Testis (tissue), 3 donors: ENCODE measurements around the gene HNF1B. TPM values are rescaled to one million over a fixed set of nuclear protein-coding genes. Genes with fewer than 3 reads are reported as not detected.

ENCODE experiments used
- DNase-seq: peaks from one replicate; pipeline ENCODE4 v3.0.0-alpha.2; 2019
- H3K27ac ChIP-seq, 2 donors: fragments of 200-600 bp; sonication (generic); one replicate each; pipeline ENCODE4 v1.5.1; 2019
- H3K27me3 ChIP-seq: fragments of 200-600 bp; sonication (generic); one replicate; pipeline ENCODE4 v1.5.1; 2019
- H3K36me3 ChIP-seq: fragments of 200-600 bp; sonication (generic); one replicate; pipeline ENCODE4 v1.5.1; 2017; ENCODE audit warnings: low read depth; ENCODE audit errors: missing control alignments
- H3K4me1 ChIP-seq: fragments of 200-600 bp; sonication (generic); one replicate; pipeline ENCODE4 v1.5.1; 2019
- H3K4me3 ChIP-seq, 2 donors: fragments of 200-600 bp; sonication (generic); one replicate each; pipeline ENCODE4 v1.5.1; 2017 to 2019
- H3K9me3 ChIP-seq: fragments of 200-600 bp; sonication (generic); one replicate; pipeline ENCODE4 v1.5.1; 2017
- POLR2A ChIP-seq: fragments of 450-650 bp; IDR thresholded peaks from one replicate; pipeline ENCODE4 v1.6.1; 2017; ENCODE audit warnings: antibody characterized with exemption, mild to moderate bottlenecking, moderate library complexity
- WGBS, 2 donors: methylation state at CpG; one replicate each; pipeline ENCODE4 v1.1.5; 2018; 5-methylcytosine and 5-hydroxymethylcytosine counted together
- intact Hi-C: fragments of 100-400 bp; cut with DNase I; formaldehyde crosslinking; loops from one replicate; pipeline ENCODE4 v1.15.1; 2023; ENCODE audit warnings: low total_unique reads
- polyA plus RNA-seq: library from polyadenylated mRNA; stranded (reverse); fragments of 350-450 nt; fragmentation: Illumina TruSeq; extraction: RNeasy Lipid Tissue Mini Kit (QIAGEN cat#74804); gene quantifications from one replicate; pipeline ENCODE4 v1.2.3, GENCODE V29; 2014; ENCODE audit warnings: low read depth, low replicate concordance; ENCODE audit not compliant: insufficient read depth
- total RNA-seq, 2 donors: library from RNA; depleted of rRNA; stranded (reverse); fragments of >200 nt; gene quantifications; one replicate each; pipeline ENCODE4 v1.2.3, GENCODE V29; 2016
- TF ChIP-seq, protein P1 (sequence below), 3 experiments: fragments of 450-650 bp in 2 of 3; fragments of 200-600 bp in 1 of 3; sonication (generic) in 1 of 3; IDR thresholded peaks; one replicate each; pipeline ENCODE4 v1.5.1; 2016 to 2019; ENCODE audit warnings: antibody characterized with exemption in 3 of 3, mild to moderate bottlenecking in 2 of 3, moderate library complexity in 1 of 3

The HNF1B gene
- total and polyA plus RNA-seq, 3 donors from 2014 or later: 2.9 to 6.3 (median 3.2) TPM

DNA sequence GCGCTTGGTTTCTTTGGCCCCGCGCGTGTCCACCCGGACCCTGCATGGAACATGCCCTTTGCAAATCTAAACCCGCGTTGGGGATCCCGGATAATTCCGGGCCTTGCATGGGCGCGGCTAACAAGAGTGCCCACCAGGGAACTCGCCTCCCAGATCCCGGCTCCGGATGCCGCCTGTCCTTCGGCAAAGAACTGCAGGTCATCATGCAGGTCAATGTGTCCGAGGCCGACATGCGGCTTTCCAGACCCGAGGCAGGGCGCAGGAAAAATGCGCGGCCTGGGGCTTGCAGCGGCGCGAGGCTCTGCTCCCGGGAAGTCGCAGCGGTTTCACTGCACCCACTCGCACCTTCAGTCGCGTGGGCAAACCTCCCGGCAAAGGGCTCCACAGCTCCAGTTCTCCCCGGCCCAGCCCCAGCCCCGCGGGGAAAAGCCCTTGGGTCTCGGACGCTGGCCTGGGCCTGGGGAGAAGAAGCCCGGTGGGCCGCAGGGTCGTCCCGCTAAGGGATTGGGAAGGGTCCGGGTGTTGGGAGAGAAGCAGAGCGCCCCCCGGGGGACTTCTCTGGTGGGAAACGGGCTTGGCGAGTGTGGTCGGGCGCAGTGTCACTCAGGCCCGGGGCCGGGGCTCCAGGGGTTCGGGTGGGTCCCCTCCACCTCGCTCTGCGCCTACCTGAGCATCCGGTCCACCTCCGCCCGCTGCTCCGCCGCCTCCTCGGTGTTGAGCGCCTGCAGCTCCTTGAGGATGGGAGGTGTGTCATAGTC lies 805 bp downstream of the HNF1B start:
- DNase-seq: no peak
- TF ChIP-seq, protein P1, sequence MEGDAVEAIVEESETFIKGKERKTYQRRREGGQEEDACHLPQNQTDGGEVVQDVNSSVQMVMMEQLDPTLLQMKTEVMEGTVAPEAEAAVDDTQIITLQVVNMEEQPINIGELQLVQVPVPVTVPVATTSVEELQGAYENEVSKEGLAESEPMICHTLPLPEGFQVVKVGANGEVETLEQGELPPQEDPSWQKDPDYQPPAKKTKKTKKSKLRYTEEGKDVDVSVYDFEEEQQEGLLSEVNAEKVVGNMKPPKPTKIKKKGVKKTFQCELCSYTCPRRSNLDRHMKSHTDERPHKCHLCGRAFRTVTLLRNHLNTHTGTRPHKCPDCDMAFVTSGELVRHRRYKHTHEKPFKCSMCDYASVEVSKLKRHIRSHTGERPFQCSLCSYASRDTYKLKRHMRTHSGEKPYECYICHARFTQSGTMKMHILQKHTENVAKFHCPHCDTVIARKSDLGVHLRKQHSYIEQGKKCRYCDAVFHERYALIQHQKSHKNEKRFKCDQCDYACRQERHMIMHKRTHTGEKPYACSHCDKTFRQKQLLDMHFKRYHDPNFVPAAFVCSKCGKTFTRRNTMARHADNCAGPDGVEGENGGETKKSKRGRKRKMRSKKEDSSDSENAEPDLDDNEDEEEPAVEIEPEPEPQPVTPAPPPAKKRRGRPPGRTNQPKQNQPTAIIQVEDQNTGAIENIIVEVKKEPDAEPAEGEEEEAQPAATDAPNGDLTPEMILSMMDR (IDR thresholded peaks at IDR 0.05): no peak
- no peak for TF ChIP-seq POLR2A
- intact Hi-C loops: no loop called here
- no peak overlapping the region for H3K27ac ChIP-seq
- peaks cover 18% of the 10 kb centered on the region for H3K4me1 ChIP-seq
- WGBS, 2 donors: 7% methylated on average over 39 of the region's 61 CpGs; no CpG with 5 or more reads in 1 of the 2 donors
- peak overlapping the region; percentile 40 for H3K4me3 ChIP-seq
- no peaks in the 10 kb centered on the region for H3K36me3 ChIP-seq
- H3K9me3 ChIP-seq: no peaks in the 10 kb centered on the region
- H3K27me3 ChIP-seq: peaks cover 6% of the 10 kb centered on the region

DNA sequence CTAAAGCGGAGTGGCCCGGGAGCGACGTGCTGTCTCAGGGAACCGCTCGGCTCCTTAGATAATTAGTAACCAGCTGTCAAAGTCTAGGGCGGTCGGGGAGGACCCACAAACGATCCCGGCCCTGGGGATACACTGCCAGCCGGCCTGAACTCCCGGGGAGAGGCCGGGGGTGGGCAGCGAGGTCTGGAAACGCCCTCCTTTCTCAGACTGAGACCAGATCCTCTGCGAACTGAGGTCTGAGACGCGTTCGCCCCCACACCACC lies 1.3 kb downstream of the HNF1B start:
- no peak for DNase-seq
- TF ChIP-seq POLR2A: no peak
- TF ChIP-seq, protein P1 (IDR thresholded peaks at IDR 0.05): no peak
- Histone ChIP-seq H3K27me3 (peaks cover 6% of the 10 kb centered on the region), H3K27ac (no peak overlapping the region), H3K4me1 (peaks cover 18% of the 10 kb centered on the region), H3K4me3 (peak overlapping the region; percentile 40), H3K36me3 (no peaks in the 10 kb centered on the region), H3K9me3 (no peaks in the 10 kb centered on the region)
- 1% methylated on average over 19 of the region's 19 CpGs; no CpG with 5 or more reads in 1 of the 2 donors for WGBS, 2 donors
- intact Hi-C loops: no loop called here

DNA sequence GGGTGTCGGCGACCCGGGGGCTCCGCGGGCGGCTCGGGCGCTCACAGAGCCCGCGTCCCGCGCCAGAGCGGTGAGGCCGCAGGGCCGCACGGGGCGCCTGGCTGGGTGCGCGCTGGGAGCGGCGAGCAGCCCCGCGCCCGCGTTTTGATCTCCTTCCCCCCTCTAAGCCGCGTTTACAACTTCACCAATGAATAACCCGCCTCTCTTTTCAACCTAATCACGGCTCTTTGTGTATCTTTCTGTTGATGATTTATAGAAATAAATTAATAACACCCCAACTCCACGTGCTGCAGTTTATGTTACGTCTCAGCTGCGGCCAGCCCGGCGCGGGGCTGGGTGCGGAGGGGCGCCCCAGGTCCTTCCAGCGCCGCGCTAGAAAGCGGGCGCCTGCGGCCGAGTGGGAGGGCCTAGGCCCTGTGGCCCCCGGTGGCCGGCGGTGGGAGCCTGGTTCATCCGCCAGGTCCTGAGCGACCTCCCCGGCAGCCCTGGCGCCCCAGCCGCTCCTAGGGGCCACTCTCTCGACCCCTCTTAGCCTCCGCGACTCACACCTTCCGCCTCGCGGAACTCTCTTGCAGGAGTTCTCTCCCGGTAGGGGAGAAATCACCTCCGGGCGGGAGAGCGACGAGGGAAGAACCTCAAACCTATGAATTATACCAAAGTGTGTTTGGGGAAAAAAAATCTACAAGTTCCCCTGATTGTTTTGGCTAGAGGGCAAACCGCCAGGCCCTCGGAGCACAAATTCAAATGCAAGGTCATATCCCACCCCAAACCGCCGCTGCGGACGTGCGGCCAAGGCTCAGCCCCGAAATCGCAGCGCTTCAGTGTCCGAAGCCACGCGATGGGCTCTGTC lies 1.9 kb downstream of the HNF1B start:
- Histone ChIP-seq H3K9me3 (no peaks in the 10 kb centered on the region), H3K27ac (no peak overlapping the region)

DNA sequence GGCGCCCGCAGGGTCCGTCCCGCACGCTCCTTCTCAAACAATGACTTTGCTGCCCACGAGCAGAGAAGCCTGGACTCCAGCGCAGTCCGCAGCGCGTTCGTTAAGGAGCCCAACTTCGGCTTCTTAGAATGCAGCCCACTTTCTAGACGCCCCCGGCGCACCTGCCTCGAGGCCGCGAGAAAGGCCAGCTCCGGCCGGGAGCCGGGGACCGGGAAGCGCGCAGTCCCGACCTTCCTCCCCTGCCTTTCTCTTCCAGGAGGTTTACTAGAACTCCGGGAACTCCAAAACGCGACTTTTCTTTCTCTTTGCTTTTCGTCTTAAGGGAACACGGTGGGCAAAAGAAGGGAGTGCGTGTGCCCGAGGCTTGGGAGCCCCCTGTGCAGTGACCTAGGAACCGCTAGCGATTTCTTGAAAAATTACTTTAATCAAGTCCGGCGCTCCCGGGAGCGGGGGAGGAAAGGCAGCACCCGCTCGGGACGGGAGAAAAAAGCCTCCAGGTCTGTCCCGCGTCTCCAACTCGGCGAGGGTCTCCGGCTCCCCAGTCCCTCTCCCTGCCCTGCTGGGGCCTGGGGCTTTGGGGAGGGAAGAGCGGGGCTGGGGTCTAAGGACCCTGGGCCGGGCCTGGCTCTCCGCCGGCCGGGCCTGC lies 2.6 kb downstream of the HNF1B start:
- DNase-seq: peak; percentile 19
- 2% methylated on average over 22 to 51 of the region's 51 CpGs for WGBS, 2 donors
- peaks cover 6% of the 10 kb centered on the region for H3K27me3 ChIP-seq

More for the DNA sequence above, 1.9 kb downstream of the HNF1B start:
- no peak for TF ChIP-seq POLR2A
- TF ChIP-seq, protein P1 (IDR thresholded peaks at IDR 0.05): no peak
- 3 to 8% methylated on average over 27 to 76 of the region's 76 CpGs for WGBS, 2 donors
- DNase-seq: no peak
- intact Hi-C loops: no loop called here
- Histone ChIP-seq H3K36me3 (no peaks in the 10 kb centered on the region), H3K4me3 (peak overlapping the region; percentile 40), H3K4me1 (peaks cover 18% of the 10 kb centered on the region), H3K27me3 (peaks cover 6% of the 10 kb centered on the region)

More for the DNA sequence above, 2.6 kb downstream of the HNF1B start:
- Histone ChIP-seq H3K36me3 (no peaks in the 10 kb centered on the region), H3K4me3 (peak overlapping the region; percentile 34 to 40), H3K9me3 (no peaks in the 10 kb centered on the region), H3K4me1 (peaks cover 18% of the 10 kb centered on the region), H3K27ac (no peak overlapping the region)
- intact Hi-C loops: no loop called here
- TF ChIP-seq POLR2A: no peak
- TF ChIP-seq, protein P1 (IDR thresholded peaks at IDR 0.05): no peak
